ENCODE data around the gene LYZL2. TPM values are rescaled to one million over a fixed set of nuclear protein-coding genes. Genes with fewer than 3 reads are reported as not detected.
A peak's percentile ranks its signal among the peaks of the same experiment; 100 is the strongest.
"Not testable (repeated sequence)": the region's sequence is repeated elsewhere in the genome, so short reads cannot be mapped to it uniquely, and the experiment has no call there.

The LYZL2 gene
- total RNA-seq, 1 donor from 2014 or later = not detected

DNA sequence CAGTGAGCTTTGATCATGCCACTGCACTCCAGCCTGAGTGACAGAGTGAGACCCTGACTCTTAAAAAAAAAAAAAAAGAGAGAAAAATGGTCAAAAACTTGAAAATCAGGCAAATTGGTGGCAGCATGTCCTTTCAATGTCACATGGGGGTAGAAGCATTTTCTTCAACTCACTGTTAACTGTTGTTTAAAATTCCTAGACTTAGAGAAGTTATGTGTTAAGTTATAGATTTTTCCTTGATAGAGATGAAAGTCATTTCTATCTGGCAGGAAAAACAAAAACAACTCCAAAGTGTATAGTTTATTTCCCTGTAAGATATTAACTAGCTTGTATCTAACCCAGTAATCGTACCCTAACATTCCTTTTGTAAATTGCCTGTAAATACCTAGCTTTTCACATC lies 26.8 kb downstream of the LYZL2 start:
- TF ChIP-seq, protein P1, sequence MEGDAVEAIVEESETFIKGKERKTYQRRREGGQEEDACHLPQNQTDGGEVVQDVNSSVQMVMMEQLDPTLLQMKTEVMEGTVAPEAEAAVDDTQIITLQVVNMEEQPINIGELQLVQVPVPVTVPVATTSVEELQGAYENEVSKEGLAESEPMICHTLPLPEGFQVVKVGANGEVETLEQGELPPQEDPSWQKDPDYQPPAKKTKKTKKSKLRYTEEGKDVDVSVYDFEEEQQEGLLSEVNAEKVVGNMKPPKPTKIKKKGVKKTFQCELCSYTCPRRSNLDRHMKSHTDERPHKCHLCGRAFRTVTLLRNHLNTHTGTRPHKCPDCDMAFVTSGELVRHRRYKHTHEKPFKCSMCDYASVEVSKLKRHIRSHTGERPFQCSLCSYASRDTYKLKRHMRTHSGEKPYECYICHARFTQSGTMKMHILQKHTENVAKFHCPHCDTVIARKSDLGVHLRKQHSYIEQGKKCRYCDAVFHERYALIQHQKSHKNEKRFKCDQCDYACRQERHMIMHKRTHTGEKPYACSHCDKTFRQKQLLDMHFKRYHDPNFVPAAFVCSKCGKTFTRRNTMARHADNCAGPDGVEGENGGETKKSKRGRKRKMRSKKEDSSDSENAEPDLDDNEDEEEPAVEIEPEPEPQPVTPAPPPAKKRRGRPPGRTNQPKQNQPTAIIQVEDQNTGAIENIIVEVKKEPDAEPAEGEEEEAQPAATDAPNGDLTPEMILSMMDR (conservative IDR thresholded peaks at IDR 0.05) = no peak
- peaks cover 31% of the 10 kb centered on the region for H3K4me1 Mint-ChIP-seq (ENCODE audit: unreplicated experiment)
- no peak overlapping the region for H3K4me3 Mint-ChIP-seq
- no peaks in the 10 kb centered on the region for H3K27me3 Mint-ChIP-seq
- DNase-seq (ENCODE audit: extremely low spot score, unreplicated experiment) = no peak
- H3K27ac Mint-ChIP-seq = no peak overlapping the region
- no peaks in the 10 kb centered on the region for H3K36me3 Mint-ChIP-seq
- no peaks in the 10 kb centered on the region for H3K9me3 Mint-ChIP-seq

DNA sequence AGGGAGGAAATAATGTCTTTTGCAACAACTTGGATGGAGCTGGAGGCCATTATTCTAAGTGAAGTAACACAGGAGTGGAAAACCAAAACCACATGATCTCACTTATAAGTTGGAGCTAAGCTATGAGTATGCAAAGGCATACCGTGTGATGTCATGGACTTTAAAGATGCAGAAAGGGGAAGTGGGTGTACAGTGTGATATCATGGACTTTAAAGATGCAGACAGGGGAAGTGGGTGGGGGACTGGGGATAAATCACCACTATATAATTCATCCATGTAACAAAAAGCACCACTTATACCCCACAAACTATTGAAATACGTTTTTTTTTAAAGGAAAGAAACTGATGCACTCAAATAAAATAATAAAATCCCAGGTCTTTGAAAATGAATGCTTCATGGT lies 29.5 kb downstream of the LYZL2 start:
- Mint-ChIP-seq H3K27me3 (no peaks in the 10 kb centered on the region), H3K9me3 (no peaks in the 10 kb centered on the region), H3K4me1 (ENCODE audit: unreplicated experiment) (peaks cover 24% of the 10 kb centered on the region), H3K27ac (no peak overlapping the region), H3K36me3 (no peaks in the 10 kb centered on the region), H3K4me3 (no peak overlapping the region)
- DNase-seq (ENCODE audit: extremely low spot score, unreplicated experiment) = no peak
- TF ChIP-seq, protein P1 (conservative IDR thresholded peaks at IDR 0.05) = no peak

DNA sequence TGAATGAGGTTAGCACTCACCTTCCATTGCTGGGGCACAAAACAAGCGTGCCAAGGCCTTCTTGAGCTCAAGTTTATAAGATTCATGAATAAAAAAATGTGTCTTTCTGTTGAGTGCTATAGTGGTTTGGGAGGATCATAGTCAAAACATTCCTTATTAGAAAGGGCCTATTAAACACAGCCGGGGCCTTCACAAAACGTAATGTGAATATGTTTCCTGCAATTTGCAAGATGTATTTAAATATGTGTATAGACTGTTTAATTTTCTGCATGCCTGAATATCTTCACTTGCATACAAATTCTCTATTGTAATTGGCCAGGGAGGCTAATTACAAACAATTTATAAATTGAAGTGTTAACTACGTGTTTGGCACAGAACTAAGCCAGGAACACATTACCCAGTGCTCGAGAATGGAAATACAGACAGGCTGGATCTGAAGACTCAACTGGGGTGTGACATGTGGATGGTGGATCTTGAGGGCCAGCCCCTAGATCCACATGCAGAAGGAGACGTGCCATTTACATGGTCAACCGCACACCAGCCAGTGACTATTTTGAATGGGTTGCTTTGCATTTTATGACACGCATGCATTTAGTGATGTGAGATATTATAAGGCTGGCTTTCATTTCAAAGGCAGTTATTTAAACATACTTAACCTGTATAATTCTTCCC lies 31.3 kb downstream of the LYZL2 start:
- Mint-ChIP-seq H3K36me3 (no peaks in the 10 kb centered on the region), H3K4me1 (ENCODE audit: unreplicated experiment) (peaks cover 17% of the 10 kb centered on the region), H3K9me3 (no peaks in the 10 kb centered on the region), H3K27ac (no peak overlapping the region), H3K27me3 (no peaks in the 10 kb centered on the region), H3K4me3 (no peak overlapping the region)
- TF ChIP-seq, protein P1 (conservative IDR thresholded peaks at IDR 0.05) = no peak
- DNase-seq (ENCODE audit: extremely low spot score, unreplicated experiment) = no peak

DNA sequence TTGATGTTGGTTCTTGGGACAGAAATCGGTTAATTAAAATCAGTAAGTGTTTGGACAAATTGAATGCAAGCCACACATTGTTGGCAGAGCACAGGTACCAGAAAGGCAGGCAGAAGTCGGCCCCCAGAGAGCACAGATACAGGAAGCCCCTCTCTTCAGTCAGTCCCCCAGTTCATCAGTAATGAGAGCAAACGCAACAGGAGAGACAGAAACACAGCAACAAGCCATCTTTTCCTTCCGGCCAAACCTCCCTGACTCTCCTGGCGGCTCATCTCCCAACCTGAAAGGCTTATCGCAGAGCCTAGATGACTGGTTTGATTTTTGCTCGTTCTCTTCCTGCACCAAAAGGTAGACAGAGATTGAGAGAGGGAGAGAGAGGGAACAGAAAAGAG lies 32.1 kb downstream of the LYZL2 start:
- not testable (repeated sequence) for H3K9me3 Mint-ChIP-seq; H3K36me3 Mint-ChIP-seq; H3K27me3 Mint-ChIP-seq; DNase-seq (ENCODE audit: extremely low spot score, unreplicated experiment)
- Mint-ChIP-seq H3K4me1 (ENCODE audit: unreplicated experiment) (peaks cover 17% of the 10 kb centered on the region), H3K4me3 (peak overlapping the region; percentile 65), H3K27ac (peak overlapping the region; percentile 70)

DNA sequence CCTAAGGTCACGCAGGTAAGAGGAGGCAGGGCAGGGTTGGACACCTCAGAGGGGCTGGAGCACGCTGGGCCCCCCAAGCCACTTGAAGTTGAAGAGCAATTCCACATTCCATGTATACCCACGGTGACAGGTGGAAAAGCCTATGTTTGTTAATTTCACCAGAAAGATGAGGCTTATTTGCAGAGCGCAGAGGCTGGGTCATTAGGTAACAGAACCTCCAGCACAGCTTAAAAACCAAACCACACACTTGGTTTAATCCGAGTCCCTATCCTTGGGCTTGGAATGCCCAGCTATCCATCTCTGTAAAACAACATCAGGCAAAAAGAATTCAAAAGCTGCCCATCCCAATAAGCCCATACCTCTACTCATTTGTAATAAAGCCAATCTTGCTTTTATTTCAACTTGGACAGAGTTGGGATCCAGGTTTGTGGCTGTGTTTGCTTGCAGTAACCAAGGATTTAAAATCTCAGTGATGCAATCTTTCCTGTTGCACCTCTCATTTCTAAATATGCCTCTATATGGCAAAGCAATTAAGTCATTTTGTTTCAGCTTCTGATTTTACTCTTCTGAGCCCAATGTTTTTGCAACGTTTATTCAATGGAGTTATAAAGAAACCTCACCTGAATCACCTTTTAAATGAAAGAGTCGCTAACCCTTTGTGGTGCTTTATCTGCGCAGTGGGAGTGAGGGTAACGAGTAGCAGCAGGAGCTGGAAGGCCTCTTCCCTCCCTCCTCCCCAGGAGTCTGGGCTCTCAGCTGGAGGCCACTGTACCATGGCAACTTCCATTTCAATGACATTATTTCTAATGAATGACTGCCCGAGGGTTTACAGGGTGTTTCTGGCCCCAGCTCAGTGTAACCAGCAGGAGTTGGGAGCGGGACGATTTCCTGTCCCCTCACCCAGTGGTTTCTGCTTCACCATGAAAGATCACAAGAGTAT lies 32.8 kb downstream of the LYZL2 start:
- H3K27me3 Mint-ChIP-seq; H3K36me3 Mint-ChIP-seq; DNase-seq (ENCODE audit: extremely low spot score, unreplicated experiment); H3K9me3 Mint-ChIP-seq: not testable (repeated sequence)
- Mint-ChIP-seq H3K4me3 (peak overlapping the region; percentile 65), H3K4me1 (ENCODE audit: unreplicated experiment) (peaks cover 17% of the 10 kb centered on the region), H3K27ac (peak overlapping the region; percentile 70)

DNA sequence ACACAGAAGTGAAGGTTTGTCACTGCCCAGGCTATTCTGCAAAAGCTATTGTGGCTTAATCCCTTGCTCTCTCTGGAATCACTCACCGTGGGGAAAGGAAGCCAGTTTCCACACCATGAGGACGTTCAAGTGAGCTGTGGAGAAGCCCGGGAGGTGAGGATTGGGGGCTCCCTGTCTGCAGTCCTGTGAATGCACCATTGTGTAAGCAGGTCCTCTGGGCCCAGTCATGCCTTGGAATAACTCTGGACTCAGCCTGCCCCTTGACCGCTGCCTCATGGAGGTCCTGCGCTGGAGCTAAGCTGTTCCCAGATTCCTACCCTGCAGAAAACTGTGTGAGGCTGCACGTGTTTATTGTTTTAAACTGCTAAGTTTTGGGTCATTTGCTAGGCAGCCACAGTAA lies 33.5 kb downstream of the LYZL2 start:
- H3K9me3 Mint-ChIP-seq = no peaks in the 10 kb centered on the region
- DNase-seq (ENCODE audit: extremely low spot score, unreplicated experiment) = no peak
- H3K4me3 Mint-ChIP-seq = no peak overlapping the region
- no peaks in the 10 kb centered on the region for H3K36me3 Mint-ChIP-seq
- H3K4me1 Mint-ChIP-seq (ENCODE audit: unreplicated experiment) = peaks cover 22% of the 10 kb centered on the region
- no peak overlapping the region for H3K27ac Mint-ChIP-seq
- TF ChIP-seq, protein P1 (conservative IDR thresholded peaks at IDR 0.05) = no peak
- H3K27me3 Mint-ChIP-seq = no peaks in the 10 kb centered on the region

Measured in type B pancreatic cell (in vitro differentiated cells).